Adrenal gland (tissue), 12 donors: ENCODE results near the gene UCHL3. TPM values are rescaled to one million over a fixed set of nuclear protein-coding genes. Genes with fewer than 3 reads are reported as not detected.

Experiments used
- DNase-seq, 7 donors: peaks; one replicate each; pipeline ENCODE4 v3.0.0-alpha.2; 2019 to 2020
- H3K27ac ChIP-seq, 5 donors: fragments of 200-600 bp; sonication (generic) in 4 of 5; 1 replicate in 3 of 5; 2 replicates in 2 of 5; pipeline versions ENCODE4 v1.5.1 to v1.8.0; 2016 to 2020; ENCODE audit warnings: mild to moderate bottlenecking in 1 of 5
- H3K27me3 ChIP-seq: fragments of 200-600 bp; 2 replicates; pipeline ENCODE4 v1.8.0; 2021
- H3K36me3 ChIP-seq, 2 donors: fragments of 200-600 bp; replicated peaks in 1 of 2; 1 replicate in 1 of 2; 2 replicates in 1 of 2; pipeline versions ENCODE4 v1.5.1 to v1.8.0; 2018 to 2022
- H3K4me1 ChIP-seq, 2 donors: fragments of 200-600 bp; replicated peaks in 1 of 2; 1 replicate in 1 of 2; 2 replicates in 1 of 2; pipeline versions ENCODE4 v1.5.1 to v1.8.0; 2018 to 2021
- H3K4me3 ChIP-seq, 4 donors: fragments of 200-600 bp; sonication (generic) in 3 of 4; one replicate each; pipeline ENCODE4 v1.5.1; 2016 to 2018
- H3K9me3 ChIP-seq, 3 donors: fragments of 200-600 bp; sonication (generic) in 1 of 3; replicated peaks in 1 of 3; 1 replicate in 2 of 3; 2 replicates in 1 of 3; pipeline versions ENCODE4 v1.5.1 to v1.8.0; 2016 to 2021
- POLR2A ChIP-seq, 2 donors: fragments of 450-650 bp; IDR thresholded peaks; one replicate each; pipeline ENCODE4 v1.6.1; 2017; ENCODE audit warnings: antibody characterized with exemption in 2 of 2, mild to moderate bottlenecking in 2 of 2, moderate library complexity in 1 of 2
- WGBS, 4 donors: extraction: QIAGEN DNeasy Blood & Tissue Kit in 2 of 4; methylation state at CpG; one replicate each; pipeline versions ENCODE4 v1.1.5 to v1.1.7; 2013 to 2017; 5-methylcytosine and 5-hydroxymethylcytosine counted together
- intact Hi-C, 2 donors: fragments of 100-400 bp; cut with DNase I; formaldehyde crosslinking; loops; one replicate each; pipeline versions ENCODE4 v1.14.1 to v1.15.0; 2022 to 2023
- polyA plus RNA-seq, 3 donors: library from polyadenylated mRNA; stranded (reverse); fragments of 200-250 nt in 2 of 3; fragments of 350-450 nt in 1 of 3; fragmentation: Illumina TruSeq in 1 of 3; extraction: RNeasy Lipid Tissue Mini Kit (QIAGEN cat#74804) in 1 of 3; gene quantifications; one replicate each; pipeline ENCODE4 v1.2.3, GENCODE V29; 2013 to 2014
- total RNA-seq, 9 donors: library from RNA; depleted of rRNA in 4 of 9; stranded (reverse); fragments of >200 nt in 4 of 9; fragments of 120-200 nt in 1 of 9; fragmentation: NEBNext Ultra II Directional in 1 of 9; extraction: Animal tissue kit (Norgen Biotek cat#: 25700) in 1 of 9; gene quantifications; one replicate each; pipeline versions ENCODE4 v1.1.0 to v1.2.4, GENCODE V29; 2013 to 2023
- TF ChIP-seq, protein P1 (sequence below), 6 experiments: fragments of 450-650 bp in 4 of 6; fragments of 200-600 bp in 2 of 6; sonication (generic) in 1 of 6; IDR thresholded peaks; 1 replicate in 5 of 6; 2 replicates in 1 of 6; pipeline versions ENCODE4 v1.5.1 to v1.8.0; 2016 to 2021; ENCODE audit warnings: antibody characterized with exemption in 6 of 6, mild to moderate bottlenecking in 2 of 6, moderate library complexity in 1 of 6
- donor health status: healthy with polysubstance abuse.
- donor health status: Bipolar disorder and iron deficiency.
- donor health status: DM: yes; HTN: yes; CAD: no.
- donor health status: DM: no; HTN: no; CAD: no.
- donor health status: DM: no; HTN: no; CAD: no.
- donor health status: DM: yes; HTN: yes; CAD: no.

UCHL3 gene
- total and polyA plus RNA-seq, 12 donors = 33.5 to 183 (median 62.7) TPM

DNA sequence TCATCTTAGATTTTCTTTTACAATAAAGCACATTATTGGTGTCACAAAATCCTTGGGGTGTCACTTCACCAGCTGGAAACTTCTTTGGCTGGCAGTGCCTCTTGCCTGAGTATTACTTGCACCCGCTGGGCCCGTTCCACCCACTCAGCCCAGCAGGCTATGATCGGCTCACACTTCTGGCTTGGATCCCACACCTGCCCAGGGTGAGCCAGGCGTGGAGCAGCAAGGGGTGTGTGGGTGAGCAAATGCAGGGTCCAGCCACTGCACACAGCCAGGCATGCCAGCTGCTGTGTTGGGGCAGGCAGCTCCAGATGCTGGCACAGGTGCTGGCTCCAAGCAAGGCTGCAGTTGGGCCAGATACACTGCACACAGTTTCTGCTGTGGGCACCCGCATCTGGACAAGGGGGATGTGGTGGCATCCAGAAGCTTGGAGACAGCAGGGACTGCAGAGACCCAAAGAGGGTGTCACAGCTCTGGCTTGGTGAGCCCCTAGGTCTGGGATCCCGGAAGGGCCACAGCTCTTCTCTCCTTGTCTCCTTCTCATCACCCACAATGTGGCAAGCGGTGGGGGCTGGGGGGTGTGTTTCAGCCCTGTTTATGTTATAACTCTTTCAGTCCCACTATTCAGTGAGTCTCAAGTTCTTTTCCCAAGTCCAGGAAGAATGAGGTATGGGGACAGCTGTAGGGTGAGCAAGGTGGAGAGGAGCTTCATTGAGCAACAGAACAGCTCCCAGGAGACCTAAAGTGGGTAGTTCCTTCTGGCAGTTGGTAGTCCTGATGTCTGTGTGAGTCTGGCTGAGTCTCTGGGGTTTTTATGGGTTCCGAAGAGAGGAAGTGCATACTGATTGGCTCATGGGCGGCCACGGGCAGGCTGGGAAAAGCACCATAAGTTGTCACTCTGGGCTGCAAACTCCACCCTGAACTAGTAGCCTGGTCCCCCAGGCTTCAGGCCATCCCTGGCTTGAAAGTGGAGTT lies 42.3 kb upstream of the UCHL3 start:
- DNase-seq = no peak
- Histone ChIP-seq H3K4me3 (no peak overlapping the region), H3K9me3 (no peaks in the 10 kb centered on the region), H3K4me1 (no peaks in the 10 kb centered on the region), H3K27me3 (no peaks in the 10 kb centered on the region), H3K27ac (no peak overlapping the region), H3K36me3 (no peaks in the 10 kb centered on the region)
- 78 to 98% (median 91%) methylated on average over 8 to 10 of the region's 10 CpGs for WGBS, 4 donors
- intact Hi-C loops = no loop called here
- TF ChIP-seq, protein P1, sequence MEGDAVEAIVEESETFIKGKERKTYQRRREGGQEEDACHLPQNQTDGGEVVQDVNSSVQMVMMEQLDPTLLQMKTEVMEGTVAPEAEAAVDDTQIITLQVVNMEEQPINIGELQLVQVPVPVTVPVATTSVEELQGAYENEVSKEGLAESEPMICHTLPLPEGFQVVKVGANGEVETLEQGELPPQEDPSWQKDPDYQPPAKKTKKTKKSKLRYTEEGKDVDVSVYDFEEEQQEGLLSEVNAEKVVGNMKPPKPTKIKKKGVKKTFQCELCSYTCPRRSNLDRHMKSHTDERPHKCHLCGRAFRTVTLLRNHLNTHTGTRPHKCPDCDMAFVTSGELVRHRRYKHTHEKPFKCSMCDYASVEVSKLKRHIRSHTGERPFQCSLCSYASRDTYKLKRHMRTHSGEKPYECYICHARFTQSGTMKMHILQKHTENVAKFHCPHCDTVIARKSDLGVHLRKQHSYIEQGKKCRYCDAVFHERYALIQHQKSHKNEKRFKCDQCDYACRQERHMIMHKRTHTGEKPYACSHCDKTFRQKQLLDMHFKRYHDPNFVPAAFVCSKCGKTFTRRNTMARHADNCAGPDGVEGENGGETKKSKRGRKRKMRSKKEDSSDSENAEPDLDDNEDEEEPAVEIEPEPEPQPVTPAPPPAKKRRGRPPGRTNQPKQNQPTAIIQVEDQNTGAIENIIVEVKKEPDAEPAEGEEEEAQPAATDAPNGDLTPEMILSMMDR (IDR thresholded peaks at IDR 0.05) = no peak
- no peak for TF ChIP-seq POLR2A (IDR thresholded peaks at IDR 0.05)

DNA sequence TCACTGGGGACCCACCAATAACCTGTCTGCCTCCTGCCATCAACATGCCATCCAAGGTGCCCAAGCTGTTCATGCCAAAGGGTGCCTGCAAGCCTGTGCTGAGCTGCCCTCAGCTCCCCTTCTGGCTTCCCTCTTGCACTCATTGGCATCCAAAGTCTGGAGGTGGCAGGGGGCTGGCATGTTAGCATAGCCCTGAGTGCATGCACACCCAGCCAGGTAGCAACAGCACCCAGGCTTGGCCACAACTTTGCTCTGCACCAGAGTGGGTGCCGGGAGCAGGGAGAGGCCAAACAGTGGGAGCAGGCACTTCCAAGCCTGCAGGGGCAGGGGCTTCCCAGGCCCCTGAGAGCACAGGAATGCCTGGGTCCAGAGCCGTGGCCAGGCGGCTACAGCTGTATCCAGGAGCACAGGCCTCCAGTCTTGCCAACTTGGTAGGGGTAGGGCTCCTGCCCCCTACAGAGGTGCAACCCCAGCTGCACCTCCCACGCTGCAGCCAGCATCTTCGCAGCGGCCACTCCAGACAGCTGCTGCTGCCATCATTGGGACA lies 41.5 kb upstream of the UCHL3 start:
- TF ChIP-seq POLR2A (IDR thresholded peaks at IDR 0.05) = no peak
- TF ChIP-seq, protein P1 (IDR thresholded peaks at IDR 0.05) = no peak
- H3K27me3 ChIP-seq = no peaks in the 10 kb centered on the region
- H3K27ac ChIP-seq = no peak overlapping the region
- 90 to 100% (median 95%) methylated on average over 1 to 6 of the region's 6 CpGs for WGBS, 4 donors
- H3K4me1 ChIP-seq = no peaks in the 10 kb centered on the region
- intact Hi-C loops = no loop called here
- H3K9me3 ChIP-seq = no peaks in the 10 kb centered on the region
- no peaks in the 10 kb centered on the region for H3K36me3 ChIP-seq
- no peak overlapping the region for H3K4me3 ChIP-seq
- no peak for DNase-seq

DNA sequence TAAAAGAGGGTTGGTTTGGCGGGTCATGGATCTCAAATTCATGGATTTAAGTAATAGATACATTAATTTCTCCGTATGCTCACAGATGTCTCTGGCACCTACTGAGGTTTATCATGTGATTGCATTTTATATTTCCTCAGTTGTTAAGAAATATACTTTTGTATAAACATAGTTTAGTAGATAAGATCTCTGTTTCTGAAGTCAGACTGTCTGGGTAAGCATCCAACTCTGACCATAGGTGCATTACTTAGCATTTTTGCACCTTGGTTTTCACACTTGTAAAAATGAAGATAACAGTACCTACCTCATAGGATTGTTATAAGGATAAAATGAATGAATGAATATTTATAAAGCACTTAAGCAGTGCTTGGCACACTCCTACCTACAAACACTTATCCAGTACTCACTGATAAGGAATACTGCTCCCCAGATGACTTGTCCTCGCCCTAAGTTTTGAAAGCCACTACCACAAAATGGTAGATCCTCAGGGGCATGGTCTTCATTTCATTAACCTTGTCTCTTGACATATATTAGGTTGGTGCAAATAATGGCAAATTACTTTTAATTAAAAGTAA lies 38.5 kb upstream of the UCHL3 start:
- Histone ChIP-seq H3K9me3 (no peaks in the 10 kb centered on the region), H3K27me3 (no peaks in the 10 kb centered on the region), H3K4me3 (no peak overlapping the region), H3K36me3 (no peaks in the 10 kb centered on the region), H3K4me1 (no peaks in the 10 kb centered on the region), H3K27ac (no peak overlapping the region)
- intact Hi-C loops = no loop called here
- WGBS, 4 donors = 89 to 96% (median 94%) methylated on average over 3 of the region's 3 CpGs
- no peak for DNase-seq
- TF ChIP-seq, protein P1 (IDR thresholded peaks at IDR 0.05) = no peak
- no peak for TF ChIP-seq POLR2A (IDR thresholded peaks at IDR 0.05)

DNA sequence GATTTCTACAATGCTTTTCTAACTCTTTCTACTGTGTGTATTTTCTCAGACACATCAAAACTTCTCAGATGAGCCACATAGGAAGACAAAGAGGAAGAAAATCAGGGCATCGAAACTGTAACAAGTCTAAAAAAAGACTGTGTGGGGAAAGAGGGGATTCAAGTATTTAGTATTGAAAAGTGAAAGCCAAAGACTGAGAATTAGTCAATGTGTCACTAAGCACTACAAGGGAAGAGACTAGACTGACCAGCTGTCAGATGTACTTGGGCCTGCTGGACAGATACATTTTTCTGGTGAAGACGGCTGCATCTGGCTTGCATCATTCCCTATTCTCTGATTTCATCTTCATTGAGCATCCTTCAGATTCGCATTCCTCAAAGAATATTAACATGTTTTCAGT lies 37.3 kb upstream of the UCHL3 start:
- H3K4me1 ChIP-seq = no peaks in the 10 kb centered on the region
- intact Hi-C loops = no loop called here
- no peak for TF ChIP-seq POLR2A (IDR thresholded peaks at IDR 0.05)
- TF ChIP-seq, protein P1 (IDR thresholded peaks at IDR 0.05) = no peak
- H3K9me3 ChIP-seq = no peaks in the 10 kb centered on the region
- WGBS, 4 donors = 61 to 85% (median 81%) methylated on average over 3 of the region's 3 CpGs
- no peaks in the 10 kb centered on the region for H3K27me3 ChIP-seq
- no peak overlapping the region for H3K27ac ChIP-seq
- no peaks in the 10 kb centered on the region for H3K36me3 ChIP-seq
- DNase-seq = no peak
- no peak overlapping the region for H3K4me3 ChIP-seq
